Measurements from ENCODE around the gene NKD2.
A peak's percentile ranks its signal among the peaks of the same experiment; 100 is the strongest.
"Not testable (repeated sequence)": the region's sequence is repeated elsewhere in the genome, so short reads cannot be mapped to it uniquely, and the experiment has no call there.

NKD2 gene

DNA sequence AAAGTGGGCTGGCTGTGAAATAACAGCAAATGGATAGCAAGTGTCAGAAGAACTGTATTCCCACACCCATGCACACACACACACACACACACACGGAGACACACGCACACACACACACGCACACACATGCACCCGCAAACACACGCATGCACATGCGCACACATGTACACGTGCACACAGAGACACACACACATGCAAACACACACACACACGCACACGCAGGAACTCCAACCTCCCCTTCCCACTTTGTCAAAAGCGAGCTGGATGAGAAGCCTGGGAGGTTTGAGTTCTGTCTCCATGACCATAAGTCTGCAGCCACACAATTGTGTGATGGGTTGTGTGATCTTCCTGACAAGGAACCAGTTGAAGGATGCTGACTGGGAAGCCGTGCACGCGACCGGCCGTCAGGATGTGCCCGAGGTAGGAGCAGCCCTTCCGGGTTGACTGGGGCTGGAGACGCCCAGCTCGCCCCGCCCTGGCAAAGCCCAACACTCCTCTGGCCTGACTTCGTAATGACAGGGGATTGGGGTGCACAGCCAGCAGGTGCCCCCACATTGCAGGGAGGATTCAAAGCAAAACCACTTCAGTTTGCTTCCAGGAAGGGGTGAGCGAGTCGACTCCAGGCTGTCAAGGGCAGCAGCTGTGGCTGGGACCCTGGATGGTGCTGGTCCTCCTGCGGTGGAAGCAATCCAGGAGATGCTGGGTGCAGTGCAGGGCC lies 29.3 kb upstream of the NKD2 start:
- no peak for DNase-seq

GRCh38 chr5:980001-980588 lies 28.5 kb upstream of the NKD2 start:
- DNase-seq, result peak; percentile 32

DNA sequence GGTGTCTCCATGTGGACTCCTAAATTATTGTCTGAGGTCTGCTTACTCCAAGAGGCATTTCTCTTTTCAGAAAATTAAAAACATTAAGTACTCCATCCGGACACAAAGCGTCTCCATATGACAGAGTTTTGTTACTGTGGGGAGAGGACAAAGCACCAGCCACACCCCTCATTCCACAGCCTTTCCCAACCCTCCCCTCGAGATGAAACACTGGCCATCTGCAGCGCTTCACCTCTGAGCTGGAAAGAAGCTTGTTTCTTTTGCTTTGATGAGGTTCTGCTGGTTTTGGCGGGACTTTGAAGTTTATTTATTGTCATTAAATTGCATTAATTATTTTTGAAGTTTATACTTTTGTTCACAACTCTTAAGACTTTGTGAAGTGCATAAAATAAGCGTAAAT lies 27.6 kb upstream of the NKD2 start:
- peak; percentile 35 for DNase-seq

DNA sequence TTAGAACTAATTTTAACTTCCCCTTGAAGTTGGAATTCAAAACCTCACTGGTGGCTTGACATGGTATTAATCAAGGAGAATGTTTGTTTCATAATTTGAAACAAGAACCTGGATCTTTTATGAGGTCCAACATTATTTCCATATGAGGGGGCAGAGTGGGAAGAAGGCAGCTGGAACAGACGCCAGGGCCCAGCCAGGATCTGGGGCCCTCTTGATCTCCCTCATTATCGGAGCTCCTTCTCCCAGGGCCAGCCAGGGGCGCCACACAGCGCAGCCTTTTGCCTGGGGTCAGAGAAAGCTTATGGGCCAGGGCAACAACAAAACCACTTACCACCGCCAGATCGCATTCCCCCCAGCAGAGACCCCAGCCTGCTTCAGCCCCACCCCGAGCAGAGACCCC lies 27.1 kb upstream of the NKD2 start:
- DNase-seq, result no peak

GRCh38 chr5:982377-983237 lies 26.0 kb upstream of the NKD2 start:
- DNase-seq, result no peak

DNA sequence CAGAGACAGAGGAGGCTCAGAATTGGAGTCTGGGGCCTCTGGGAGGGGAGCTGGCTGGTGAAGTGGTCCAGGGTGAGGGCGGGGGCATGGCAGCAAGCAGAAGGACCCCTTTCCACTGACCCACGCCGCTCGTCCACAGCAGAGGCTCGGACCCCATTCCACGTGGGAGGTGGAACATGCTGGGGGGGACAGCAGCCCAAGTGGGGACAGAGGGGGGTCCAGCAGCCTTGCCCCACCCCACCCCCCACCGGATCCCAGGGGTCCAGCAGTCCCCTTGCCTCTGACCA lies 25.4 kb upstream of the NKD2 start:
- no peak for DNase-seq

DNA sequence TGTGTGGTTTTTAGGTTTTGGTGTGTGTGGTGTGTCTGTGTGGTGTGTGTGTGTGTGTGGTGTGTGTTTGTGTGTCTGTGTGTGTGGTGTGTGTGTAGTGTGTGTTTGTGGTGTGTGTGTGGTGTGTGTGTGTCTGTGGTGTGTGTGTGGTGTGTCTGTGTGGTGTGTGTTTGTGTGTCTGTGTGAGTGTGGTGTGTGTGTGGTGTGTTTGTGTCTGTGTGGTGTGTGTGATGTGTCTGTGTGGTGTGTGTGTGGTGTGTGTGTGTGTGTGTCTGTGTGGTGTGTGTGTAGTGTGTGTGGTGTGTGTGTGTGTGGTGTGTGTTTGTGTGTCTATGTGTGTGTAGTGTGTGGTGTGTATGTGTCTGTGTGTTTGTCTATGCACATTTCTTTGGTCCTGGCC lies 25.0 kb upstream of the NKD2 start:
- DNase-seq, result no peak

DNA sequence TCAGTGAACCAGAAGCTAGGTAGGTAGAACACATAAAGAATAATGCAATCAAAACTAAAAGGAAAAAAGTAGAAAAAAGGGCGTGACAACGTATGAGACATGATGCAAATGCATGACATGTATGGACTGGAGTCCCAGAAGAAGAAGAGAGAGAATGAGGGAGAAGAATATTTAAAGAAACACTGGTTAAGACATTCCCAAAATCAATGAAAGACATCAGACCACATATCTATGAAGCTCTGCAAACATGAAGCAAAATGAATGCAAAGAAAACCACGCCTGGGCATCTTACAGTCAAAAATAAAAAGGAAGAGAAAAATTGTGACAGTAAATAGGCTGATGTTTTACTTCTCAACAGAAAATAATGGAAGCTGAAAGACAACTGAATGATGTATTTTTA lies 23.8 kb upstream of the NKD2 start:
- DNase-seq, result no peak

DNA sequence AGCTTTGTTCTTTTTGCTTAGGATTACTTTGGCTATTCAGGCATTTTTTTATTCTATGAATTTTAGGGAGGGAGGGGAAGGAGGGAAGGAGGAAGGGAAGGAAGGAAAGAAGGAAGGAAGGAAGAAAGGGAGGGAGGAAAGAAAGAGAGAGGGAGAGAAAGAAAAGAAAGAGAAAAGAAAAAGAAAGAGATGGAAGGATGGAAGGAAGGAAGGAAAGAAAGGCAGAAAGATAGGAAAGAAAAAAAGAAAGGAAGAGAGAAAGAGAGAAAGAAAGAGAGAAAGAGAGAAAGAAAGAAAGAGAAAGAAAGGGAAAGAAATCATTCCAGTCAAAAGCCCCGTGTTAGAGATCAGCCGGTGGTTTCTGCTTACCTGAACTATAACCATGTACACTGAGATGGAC lies 20.8 kb upstream of the NKD2 start:
- DNase-seq, result no peak

DNA sequence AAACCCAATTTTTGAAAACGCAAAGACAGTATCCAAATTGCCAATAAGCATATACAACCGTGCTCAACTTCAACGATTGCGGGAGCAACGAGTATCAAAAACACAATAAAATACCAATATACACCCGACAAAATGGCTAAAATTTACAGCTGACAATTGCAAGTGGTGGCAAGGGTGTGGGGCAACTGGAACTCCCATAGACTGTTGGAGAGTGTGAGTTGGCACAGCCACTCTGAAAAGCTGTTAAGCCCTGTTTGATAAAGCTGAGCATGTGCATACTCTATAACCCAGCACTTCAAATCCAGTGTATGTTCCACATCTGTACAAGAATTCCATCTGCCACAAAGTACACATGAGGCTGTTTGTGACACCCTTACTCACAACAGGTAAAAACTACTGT lies 20.3 kb upstream of the NKD2 start:
- no peak for DNase-seq

DNA sequence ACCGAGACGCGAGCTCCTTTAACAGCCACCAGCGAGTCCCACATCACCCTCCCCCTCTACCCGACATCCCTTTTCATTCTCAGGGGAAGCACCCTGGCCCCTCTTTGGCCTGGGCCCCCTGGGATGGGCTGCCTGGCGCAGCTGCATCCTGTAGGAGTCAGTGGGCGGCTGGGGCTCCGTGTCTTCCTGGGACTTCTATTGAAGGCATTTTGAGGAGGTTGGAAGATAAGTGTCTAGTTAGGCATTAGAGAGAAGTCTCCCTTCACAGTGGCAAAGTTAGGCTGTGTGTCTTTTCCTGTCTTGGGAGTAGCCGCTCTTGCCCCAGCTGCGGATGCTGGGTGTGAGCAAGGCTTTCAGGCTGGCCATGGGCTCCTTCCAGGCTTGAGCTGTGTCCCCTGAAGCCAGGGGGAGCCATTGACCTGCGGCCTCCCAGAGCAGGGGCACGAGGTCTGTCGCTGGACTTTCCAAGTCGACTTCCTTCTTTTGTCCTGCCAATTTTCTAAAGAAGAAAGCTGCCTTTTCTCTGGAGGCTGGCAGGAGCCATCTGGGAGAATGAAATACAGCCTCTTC lies 18.6 kb upstream of the NKD2 start:
- DNase-seq, result no peak

DNA sequence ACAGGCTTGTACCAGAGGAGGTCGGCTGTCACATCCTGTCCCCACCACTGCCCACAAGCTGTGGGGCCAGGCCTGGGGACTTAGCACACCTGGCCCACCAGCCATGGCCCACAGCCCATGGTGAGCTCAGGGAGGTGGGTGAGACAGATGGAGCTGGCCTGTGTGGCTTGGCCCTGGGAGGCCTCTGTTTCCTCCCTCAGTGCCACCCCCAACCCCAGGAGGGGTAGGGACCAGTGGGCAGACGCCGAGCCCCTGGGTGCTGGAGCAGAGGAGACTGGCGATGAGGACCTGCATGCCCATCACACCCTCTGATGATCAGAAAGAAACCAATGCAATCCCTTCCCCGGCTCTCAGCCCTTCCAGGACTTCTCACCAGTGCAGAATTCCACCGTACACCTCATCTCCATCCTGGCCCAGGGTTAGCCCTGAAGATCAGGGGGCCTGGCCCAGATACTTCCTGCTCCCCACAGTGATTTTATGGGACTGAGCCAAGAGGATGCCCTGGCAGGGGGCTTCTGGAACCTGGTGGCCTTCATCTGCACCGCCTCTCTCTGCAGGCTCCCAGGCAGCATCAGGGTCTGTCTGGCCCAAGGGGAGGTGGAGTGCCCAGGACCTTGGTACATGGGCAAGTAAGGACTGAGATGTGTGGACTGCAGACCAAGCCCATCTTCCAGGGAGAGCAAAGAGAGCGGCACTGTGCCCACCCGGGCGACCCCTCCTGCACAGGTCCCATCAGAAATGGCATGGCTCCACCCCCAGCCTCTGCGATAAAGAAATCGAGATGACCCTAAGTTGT lies 16.9 kb upstream of the NKD2 start:
- no peak for DNase-seq

- DNase-seq, result no peak
Measured at GRCh38 chr5:994272-994607, 14.4 kb upstream of the NKD2 start.

GRCh38 chr5:994821-995220 lies 13.8 kb upstream of the NKD2 start:
- DNase-seq, result no peak

- DNase-seq, result no peak
Measured at GRCh38 chr5:995318-995717, 13.3 kb upstream of the NKD2 start.

DNA sequence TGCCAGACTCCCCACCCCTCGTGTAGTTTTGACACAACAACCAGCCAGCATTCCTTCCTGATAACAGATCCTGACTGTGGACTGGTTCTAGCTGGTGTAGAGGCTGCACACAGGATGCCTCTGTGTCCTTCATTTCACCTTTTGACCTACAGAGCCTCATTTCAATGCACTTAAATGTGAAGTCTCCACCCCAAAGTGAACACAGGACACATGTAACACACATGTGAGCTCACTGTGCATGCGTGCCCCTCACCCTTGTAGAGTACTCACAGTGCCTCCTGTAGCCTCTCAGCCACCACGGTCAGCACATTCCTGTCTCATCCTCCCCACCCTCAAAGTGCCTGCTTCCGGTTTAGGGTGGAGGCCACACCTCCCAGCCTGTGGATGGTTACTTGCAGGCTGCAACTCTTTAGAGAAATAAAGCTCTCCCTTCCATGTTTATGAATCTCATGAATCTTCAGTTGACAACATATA lies 11.6 kb upstream of the NKD2 start:
- peak; percentile 29 for DNase-seq

- no peak for DNase-seq
Measured at GRCh38 chr5:997711-998110, 10.9 kb upstream of the NKD2 start.

DNA sequence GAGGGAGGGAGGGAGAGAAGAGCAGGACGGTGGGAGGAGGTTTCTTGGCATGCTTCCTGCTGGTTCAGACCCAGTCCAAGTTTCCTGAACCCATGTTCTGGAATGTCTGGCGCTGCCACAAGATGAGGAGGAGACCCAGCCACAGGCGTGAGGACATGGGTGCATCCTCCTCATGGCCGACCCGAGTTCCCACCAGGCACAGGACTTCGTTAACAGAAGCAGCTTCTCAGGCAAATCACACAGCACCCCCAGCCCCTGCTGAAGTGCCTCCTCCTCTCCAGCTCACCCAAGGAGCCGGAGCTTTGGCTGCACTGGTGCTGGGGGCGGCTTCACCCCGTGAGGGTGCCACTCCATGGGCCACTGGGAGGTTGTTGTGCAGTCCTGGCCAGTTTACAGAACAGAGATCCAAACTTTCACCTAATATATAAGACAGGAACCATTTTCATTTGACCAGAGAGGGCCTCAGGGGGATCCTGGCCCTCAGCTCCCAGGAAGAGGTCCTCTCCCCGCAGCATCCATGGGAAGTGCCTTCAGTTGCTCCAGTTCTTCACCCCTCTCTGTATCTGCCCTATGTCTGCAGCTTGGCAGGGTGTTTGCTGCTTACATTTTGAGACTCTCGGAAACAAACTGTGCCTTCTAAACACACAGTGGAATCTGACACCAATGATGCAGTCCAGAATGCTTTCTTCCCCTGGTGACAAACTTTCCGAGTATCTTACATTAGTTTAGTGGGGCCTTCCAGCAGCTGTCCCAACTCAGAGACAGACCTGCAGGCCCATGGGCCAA lies 10.2 kb upstream of the NKD2 start:
- DNase-seq, result no peak

GRCh38 chr5:999032-999501 lies 9.5 kb upstream of the NKD2 start:
- no peak for DNase-seq

DNA sequence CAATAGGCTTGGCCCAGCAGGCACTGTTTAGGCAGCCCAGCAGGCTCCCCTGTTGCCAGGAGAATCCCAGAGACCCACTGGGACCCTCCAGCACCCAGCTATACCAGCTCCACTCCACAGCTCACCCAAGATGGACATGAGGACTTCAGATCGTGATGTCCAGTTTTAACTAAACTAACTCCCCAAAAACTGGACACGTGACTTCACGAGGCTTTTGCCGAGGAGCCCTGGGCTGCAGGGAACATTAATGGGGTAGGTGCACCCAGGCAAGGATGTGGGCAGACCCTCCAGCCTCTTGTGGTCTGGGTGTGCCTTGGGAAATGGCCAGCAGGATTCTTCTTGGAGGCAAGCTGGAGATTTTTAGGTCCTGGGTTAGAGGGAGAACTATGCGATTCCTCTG lies 8.9 kb upstream of the NKD2 start:
- no peak for DNase-seq

- no peak for DNase-seq
Measured at GRCh38 chr5:1000329-1000728, 8.3 kb upstream of the NKD2 start.

DNA sequence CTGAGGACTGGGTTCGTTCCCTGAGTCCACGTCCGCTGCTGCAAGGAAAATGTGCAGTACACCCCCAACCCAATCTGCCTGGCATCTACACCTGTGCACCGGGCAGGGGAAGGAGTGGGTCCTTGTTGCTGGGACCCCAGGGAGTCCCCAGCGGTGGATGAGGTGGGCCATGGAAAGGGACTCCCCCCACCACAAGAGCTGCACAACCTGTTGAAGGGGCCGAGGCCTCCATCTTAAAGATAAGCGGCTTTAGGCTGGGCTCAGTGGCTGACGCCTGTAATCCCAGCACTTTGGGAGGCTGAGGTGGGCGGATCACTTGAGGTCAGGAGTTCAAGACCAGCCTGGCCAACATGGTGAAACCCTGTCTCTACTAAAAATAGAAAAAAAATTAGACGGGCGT lies 7.8 kb upstream of the NKD2 start:
- not testable (repeated sequence) for DNase-seq
